Measurements from ENCODE around the gene PES1.
"Not testable (repeated sequence)": the region's sequence is repeated elsewhere in the genome, so short reads cannot be mapped to it uniquely, and the experiment has no call there.

The PES1 gene

GRCh38 chr22:30609260-30610185, 17.8 kb upstream of the PES1 start:
- DNase-seq (ENCODE audit: low read depth in 2 of 2): no peak

- DNase-seq (ENCODE audit: low read depth in 2 of 2): no peak
These were observed 16.2 kb upstream of the PES1 start for GRCh38 chr22:30607939-30608338.

- no peak for DNase-seq (ENCODE audit: low read depth in 2 of 2)
These were observed 15.7 kb upstream of the PES1 start for GRCh38 chr22:30607300-30607930.

- DNase-seq (ENCODE audit: low read depth in 2 of 2): no peak
These were observed 15.0 kb upstream of the PES1 start, which contains the start of gene TCN2 for GRCh38 chr22:30606455-30607299. TCN2 (plus strand) TSS chr22:30607174; CDS start chr22:30607332, 158 bp downstream.

GRCh38 chr22:30605449-30606110, 13.9 kb upstream of the PES1 start:
- peak in 1 of 2 donors; percentile 5 for DNase-seq (ENCODE audit: low read depth in 2 of 2)

GRCh38 chr22:30604723-30605122, 13.0 kb upstream of the PES1 start:
- DNase-seq (ENCODE audit: low read depth in 2 of 2): no peak

GRCh38 chr22:30603801-30604200, 12.1 kb upstream of the PES1 start:
- no peak for DNase-seq (ENCODE audit: low read depth in 2 of 2)

GRCh38 chr22:30602049-30602448, 10.3 kb upstream of the PES1 start:
- DNase-seq (ENCODE audit: low read depth in 2 of 2): no peak

- no peak for DNase-seq (ENCODE audit: low read depth in 2 of 2)
These were observed 9.8 kb upstream of the PES1 start for GRCh38 chr22:30601464-30601863.

GRCh38 chr22:30600921-30601320, 9.2 kb upstream of the PES1 start:
- DNase-seq (ENCODE audit: low read depth in 2 of 2): no peak

- DNase-seq (ENCODE audit: low read depth in 2 of 2): no peak
These were observed 7.3 kb upstream of the PES1 start for GRCh38 chr22:30598986-30599385.

- DNase-seq (ENCODE audit: low read depth in 2 of 2): no peak
These were observed 5.2 kb upstream of the PES1 start for GRCh38 chr22:30596886-30597285.

- DNase-seq (ENCODE audit: low read depth in 2 of 2): no peak
These were observed 4.5 kb upstream of the PES1 start for GRCh38 chr22:30596199-30596598.

GRCh38 chr22:30592360-30592713, 627 bp upstream of the PES1 start:
- DNase-seq (ENCODE audit: low read depth in 2 of 2): not testable (repeated sequence)

GRCh38 chr22:30591191-30591587, 521 bp downstream of the PES1 start:
- no peak for DNase-seq (ENCODE audit: low read depth in 2 of 2)

- DNase-seq (ENCODE audit: low read depth in 2 of 2): no peak
These were observed 5.3 kb downstream of the PES1 start for GRCh38 chr22:30586414-30586813.

GRCh38 chr22:30584441-30584840, 7.3 kb downstream of the PES1 start:
- no peak for DNase-seq (ENCODE audit: low read depth in 2 of 2)

GRCh38 chr22:30582788-30583545, 8.7 kb downstream of the PES1 start:
- DNase-seq (ENCODE audit: low read depth in 2 of 2): no peak

- DNase-seq (ENCODE audit: low read depth in 2 of 2): no peak
These were observed 9.7 kb downstream of the PES1 start for GRCh38 chr22:30582051-30582450.

GRCh38 chr22:30580896-30581295, 10.8 kb downstream of the PES1 start:
- DNase-seq (ENCODE audit: low read depth in 2 of 2): no peak

- DNase-seq (ENCODE audit: low read depth in 2 of 2): no peak
These were observed 13.2 kb downstream of the PES1 start for GRCh38 chr22:30578481-30578880.

All from stimulated activated CD8-positive, alpha-beta memory T cell treated with anti-CD3 and anti-CD28 coated beads, Interleukin-7, amount 100 ng/mL, for 1 hour (primary cell).